Activated CD4-positive, alpha-beta T cell treated with anti-CD3 and anti-CD28 coated beads for 36 hours (primary cell): ENCODE results near the gene TCF21. TPM values are rescaled to one million over a fixed set of nuclear protein-coding genes. Genes with fewer than 3 reads are reported as not detected.

ENCODE experiments used
- ATAC-seq: fragments of 200-7000 bp; cut with Tn5 transposase; one replicate; pipeline ENCODE4 v1.10.0; 2021; ENCODE audit warnings: mild to moderate bottlenecking, moderate library complexity
- CTCF ChIA-PET: fragments of 350-600 bp; sonication (Branson Sonifier 250); formaldehyde crosslinking; loops from one replicate; lab custom pipeline; 2021; ENCODE audit warnings: antibody characterized with exemption; lab: Charles Lee
- POLR2A ChIA-PET: fragments of 350-600 bp; sonication (Branson Sonifier 250); formaldehyde crosslinking; loops from one replicate; lab custom pipeline; 2021; ENCODE audit warnings: antibody characterized with exemption, inconsistent platforms; lab: Charles Lee
- DNase-seq: peaks from one replicate; pipeline ENCODE4 v3.0.0-alpha.2; 2020
- H3K27ac Mint-ChIP-seq: one replicate; pipeline ENCODE4 v1.8.0; 2021; ENCODE audit warnings: mixed read lengths
- H3K27me3 Mint-ChIP-seq: one replicate; pipeline ENCODE4 v1.8.0; 2021; ENCODE audit warnings: mixed read lengths
- H3K36me3 Mint-ChIP-seq: one replicate; pipeline ENCODE4 v1.8.0; 2021; ENCODE audit warnings: low read depth, mixed read lengths
- H3K4me1 Mint-ChIP-seq: one replicate; pipeline ENCODE4 v1.8.0; 2021; ENCODE audit warnings: mixed read lengths
- H3K4me3 Mint-ChIP-seq: one replicate; pipeline ENCODE4 v1.8.0; 2021; ENCODE audit warnings: mild to moderate bottlenecking, moderate library complexity, mixed read lengths
- H3K9me3 Mint-ChIP-seq: one replicate; pipeline ENCODE4 v1.8.0; 2021; ENCODE audit warnings: low read depth, mixed read lengths
- intact Hi-C, 2 experiments: fragments of 100-400 bp; cut with DNase I in 1 of 2; cut with micrococcal nuclease in 1 of 2; formaldehyde crosslinking; loops; one replicate each; pipeline versions ENCODE4 v1.14.2 to v1.15.1; 2022 to 2024; cut with DNase I, micrococcal nuclease
- total RNA-seq, 2 experiments: library from RNA; stranded (reverse); gene quantifications; one replicate each; pipeline ENCODE4 v1.2.3, GENCODE V29; 2021

Gene TCF21
- total RNA-seq, 2 experiments from 2014 or later = not detected

DNA sequence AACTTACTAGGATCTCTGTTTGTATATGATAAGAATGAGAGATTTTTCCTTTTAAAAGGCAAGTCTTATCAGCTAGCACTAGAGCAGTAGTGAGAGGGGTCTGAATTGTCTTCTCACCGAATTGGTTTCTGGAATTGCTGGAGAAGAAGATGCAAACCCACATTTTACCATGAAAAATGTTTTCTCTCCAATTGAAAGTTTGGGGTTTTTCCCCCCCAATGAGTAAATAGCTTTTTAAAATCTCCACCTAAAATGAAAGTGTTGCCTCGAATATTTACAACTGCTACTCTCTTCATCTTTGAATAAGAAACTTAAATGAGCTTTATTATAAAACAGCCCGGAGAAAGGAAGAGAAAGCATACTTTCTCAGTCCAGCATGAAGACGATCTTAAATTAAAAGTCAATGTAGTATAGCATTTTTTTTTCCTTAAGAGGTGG lies 1.8 kb downstream of the TCF21 start:
- no peak overlapping the region for H3K27ac Mint-ChIP-seq
- H3K4me1 Mint-ChIP-seq = peaks cover 41% of the 10 kb centered on the region
- no peak for ATAC-seq
- CTCF ChIA-PET = interaction anchor here (0.6 to 2.9 kb wide), 7 partner anchors 9 to 53 kb away, joined by 3 to 13 read pairs (median 4); no protein-coding TSS in a partner anchor
- DNase-seq = no peak
- no peaks in the 10 kb centered on the region for H3K9me3 Mint-ChIP-seq
- POLR2A ChIA-PET = no interaction called here
- intact Hi-C loops = loop anchor here (2.0 to 5.0 kb wide), 3 partner anchors 36 to 648 kb away; partner anchors contain the start of gene EYA4 (in 2 of the 2)
- peaks cover 75% of the 10 kb centered on the region for H3K27me3 Mint-ChIP-seq
- H3K36me3 Mint-ChIP-seq = no peaks in the 10 kb centered on the region
- peak overlapping the region; percentile 63 for H3K4me3 Mint-ChIP-seq

DNA sequence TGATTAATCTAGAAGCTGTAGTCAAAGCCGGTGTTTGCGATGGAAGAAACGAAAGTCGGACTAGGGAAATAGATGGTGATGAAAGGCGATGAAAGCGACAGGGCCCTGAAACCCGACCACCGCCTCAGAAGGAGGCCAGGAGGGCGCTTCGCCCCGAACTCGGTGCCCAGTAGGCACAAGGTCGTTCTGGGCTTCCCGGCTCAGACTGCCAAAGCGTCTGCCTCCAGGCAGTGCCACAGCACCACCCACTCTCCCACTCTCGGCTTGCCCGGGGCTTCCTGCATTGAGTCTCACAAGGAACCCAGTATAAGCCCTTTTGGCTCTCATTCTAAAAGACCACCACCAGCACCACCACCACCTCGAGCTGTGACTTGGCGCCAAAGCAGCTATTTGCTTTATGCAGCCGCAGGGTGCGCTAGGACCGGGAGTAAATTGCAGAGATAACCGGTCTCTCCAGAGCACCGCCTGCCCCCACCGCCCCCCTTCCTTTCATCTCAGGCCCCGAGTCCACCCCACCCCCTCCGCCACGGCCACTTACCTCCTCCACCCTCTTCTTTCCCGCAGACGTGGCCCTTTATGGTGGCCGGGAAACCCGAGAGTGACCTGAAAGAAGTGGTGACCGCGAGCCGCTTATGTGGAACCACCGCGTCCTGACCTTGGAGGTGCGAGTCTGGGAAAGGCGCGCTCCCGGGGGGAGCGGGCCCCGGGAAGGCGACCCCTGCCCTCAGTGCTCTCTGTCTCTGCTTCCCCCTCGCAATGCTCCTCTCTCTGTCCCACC lies 2.4 kb downstream of the TCF21 start:
- H3K27me3 Mint-ChIP-seq = peaks cover 76% of the 10 kb centered on the region
- DNase-seq (peak; percentile 43), ATAC-seq (peak; percentile 42)
- H3K27ac Mint-ChIP-seq = no peak overlapping the region
- H3K9me3 Mint-ChIP-seq = no peaks in the 10 kb centered on the region
- POLR2A ChIA-PET = no interaction called here
- peaks cover 41% of the 10 kb centered on the region for H3K4me1 Mint-ChIP-seq
- peak overlapping the region; percentile 63 for H3K4me3 Mint-ChIP-seq
- CTCF ChIA-PET = interaction anchor here (0.9 to 2.9 kb wide), 5 partner anchors 23 to 54 kb away, joined by 3 to 13 read pairs (median 7); no protein-coding TSS in a partner anchor
- H3K36me3 Mint-ChIP-seq = no peaks in the 10 kb centered on the region
- intact Hi-C loops = loop anchor here (2.0 to 5.0 kb wide), 3 partner anchors 37 to 649 kb away; partner anchors contain the start of gene EYA4 (in 2 of the 2)

DNA sequence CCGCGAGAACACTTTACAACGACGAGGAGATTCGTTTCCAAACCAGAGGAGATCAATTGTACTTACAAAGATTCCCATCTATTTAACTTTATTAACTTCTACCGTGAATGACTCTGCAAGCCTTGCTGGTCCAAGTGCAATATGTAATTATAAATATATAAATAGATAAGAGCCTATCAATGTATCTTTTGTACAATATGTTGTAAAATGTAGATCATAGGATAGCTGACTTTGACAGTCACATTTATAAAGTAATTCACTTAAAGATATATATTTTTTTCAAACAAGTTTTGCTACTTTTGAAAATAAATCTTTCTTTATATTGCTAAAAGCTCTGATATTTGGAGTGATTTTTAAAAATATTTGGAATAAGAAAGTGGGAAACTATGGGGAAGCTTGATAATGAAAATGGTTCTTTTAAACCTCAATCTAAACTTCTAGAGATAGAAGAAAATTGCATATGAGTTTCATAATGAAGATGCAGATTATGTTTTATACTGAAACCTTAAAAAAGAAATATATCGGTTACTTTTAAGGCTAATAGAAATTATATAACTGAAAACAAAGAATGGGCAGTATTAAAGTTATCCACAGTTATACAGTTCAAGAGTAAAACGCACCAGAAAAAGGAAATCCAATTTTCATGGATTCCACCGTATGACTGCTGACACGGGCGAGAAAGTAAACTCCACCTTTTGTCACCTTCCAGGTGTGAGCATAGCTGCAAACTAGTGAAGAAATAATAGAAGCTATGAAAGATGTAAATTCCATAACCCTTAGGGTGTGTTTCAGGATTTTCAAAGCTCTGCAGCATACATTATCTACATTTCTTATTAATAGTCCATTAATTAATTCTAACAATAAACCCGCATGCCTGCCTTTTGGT lies 3.3 kb downstream of the TCF21 start:
- peaks cover 41% of the 10 kb centered on the region for H3K4me1 Mint-ChIP-seq
- no peak for ATAC-seq
- ChIA-PET POLR2A (no interaction called here), CTCF (interaction anchor here (0.6 to 2.9 kb wide), 6 partner anchors 18 to 899 kb away, joined by 3 to 13 read pairs (median 3); no protein-coding TSS in a partner anchor)
- H3K9me3 Mint-ChIP-seq = no peaks in the 10 kb centered on the region
- H3K27me3 Mint-ChIP-seq = peaks cover 78% of the 10 kb centered on the region
- intact Hi-C loops = loop anchor here (2.0 to 5.0 kb wide), 3 partner anchors 37 to 650 kb away; partner anchors contain the start of gene EYA4 (in 2 of the 2)
- H3K36me3 Mint-ChIP-seq = no peaks in the 10 kb centered on the region
- H3K27ac Mint-ChIP-seq = no peak overlapping the region
- peak overlapping the region; percentile 24 for H3K4me3 Mint-ChIP-seq
- DNase-seq = no peak

GRCh38 chr6:133892813-133893691 lies 4.1 kb downstream of the TCF21 start:
- H3K4me1 Mint-ChIP-seq = peaks cover 41% of the 10 kb centered on the region
- ATAC-seq (no peak), DNase-seq (no peak)
- H3K27ac Mint-ChIP-seq = no peak overlapping the region
- intact Hi-C loops = loop anchor here (5.0 kb wide), 2 partner anchors 41 to 651 kb away; partner anchors contain the start of gene EYA4 (in 2 of the 2)
- H3K36me3 Mint-ChIP-seq = no peaks in the 10 kb centered on the region
- no peak overlapping the region for H3K4me3 Mint-ChIP-seq
- ChIA-PET CTCF (interaction anchor here (0.6 to 2.9 kb wide), 6 partner anchors 17 to 900 kb away, joined by 3 to 13 read pairs (median 3); no protein-coding TSS in a partner anchor), POLR2A (no interaction called here)
- peaks cover 76% of the 10 kb centered on the region for H3K27me3 Mint-ChIP-seq
- H3K9me3 Mint-ChIP-seq = no peaks in the 10 kb centered on the region

DNA sequence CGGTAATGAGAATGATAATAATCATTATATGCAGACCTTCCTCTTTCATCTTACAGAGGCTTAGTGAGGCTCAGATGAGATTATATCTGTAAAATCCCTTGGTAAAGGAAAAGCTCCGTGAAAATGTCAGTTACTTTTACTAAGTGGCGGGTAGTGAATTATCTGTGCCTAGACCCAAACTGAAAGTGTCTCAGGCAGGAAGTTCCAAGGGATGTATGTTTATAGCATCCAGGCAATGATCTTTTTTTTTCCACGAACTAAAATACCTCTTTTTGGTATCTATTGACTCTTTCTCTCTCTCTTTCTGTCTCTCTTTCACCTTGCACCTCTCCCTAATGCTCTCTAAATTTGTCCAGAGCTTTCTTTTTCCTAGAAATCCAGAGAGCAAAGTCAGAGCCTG lies 5.0 kb downstream of the TCF21 start:
- Mint-ChIP-seq H3K27me3 (peaks cover 71% of the 10 kb centered on the region), H3K4me1 (peaks cover 38% of the 10 kb centered on the region), H3K27ac (no peak overlapping the region), H3K36me3 (no peaks in the 10 kb centered on the region), H3K4me3 (no peak overlapping the region), H3K9me3 (no peaks in the 10 kb centered on the region)
- ChIA-PET CTCF (interaction anchor here (0.6 to 1.0 kb wide), 3 partner anchors 10 to 29 kb away, joined by 3 read pairs; no protein-coding TSS in a partner anchor), POLR2A (no interaction called here)
- intact Hi-C loops = loop anchor here (5.0 kb wide), 2 partner anchors 42 to 652 kb away; partner anchors contain the start of gene EYA4 (in 2 of the 2)
- DNase-seq (no peak), ATAC-seq (no peak)

DNA sequence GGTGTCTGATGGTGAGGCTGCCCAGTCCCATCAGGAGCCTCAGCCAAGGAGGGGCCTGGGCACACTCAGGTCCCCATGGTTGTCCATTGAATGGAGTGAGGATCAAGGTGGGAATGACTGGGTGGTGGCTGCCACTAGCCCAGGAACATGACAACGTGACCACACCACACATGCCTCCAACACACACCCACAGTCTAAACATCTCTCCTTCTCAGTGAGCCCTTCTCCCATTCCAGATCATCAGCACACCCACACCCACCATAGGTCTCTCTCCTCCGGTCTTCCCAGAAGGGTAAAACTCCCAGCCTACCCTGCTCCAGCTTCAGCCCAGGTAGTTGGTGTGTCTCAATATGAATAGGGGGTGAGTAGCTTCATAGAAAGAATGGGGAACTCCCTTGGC lies 5.5 kb downstream of the TCF21 start:
- no peak overlapping the region for H3K27ac Mint-ChIP-seq
- ChIA-PET CTCF (interaction anchor here (0.6 to 1.0 kb wide), 3 partner anchors 10 to 95 kb away, joined by 3 read pairs; no protein-coding TSS in a partner anchor), POLR2A (no interaction called here)
- H3K4me1 Mint-ChIP-seq = peaks cover 35% of the 10 kb centered on the region
- H3K27me3 Mint-ChIP-seq = peaks cover 68% of the 10 kb centered on the region
- DNase-seq = no peak
- no peak overlapping the region for H3K4me3 Mint-ChIP-seq
- no peaks in the 10 kb centered on the region for H3K36me3 Mint-ChIP-seq
- no peak for ATAC-seq
- H3K9me3 Mint-ChIP-seq = no peaks in the 10 kb centered on the region
- intact Hi-C loops = loop anchor here (5.0 kb wide), 2 partner anchors 42 to 652 kb away; partner anchors contain the start of gene EYA4 (in 2 of the 2)

DNA sequence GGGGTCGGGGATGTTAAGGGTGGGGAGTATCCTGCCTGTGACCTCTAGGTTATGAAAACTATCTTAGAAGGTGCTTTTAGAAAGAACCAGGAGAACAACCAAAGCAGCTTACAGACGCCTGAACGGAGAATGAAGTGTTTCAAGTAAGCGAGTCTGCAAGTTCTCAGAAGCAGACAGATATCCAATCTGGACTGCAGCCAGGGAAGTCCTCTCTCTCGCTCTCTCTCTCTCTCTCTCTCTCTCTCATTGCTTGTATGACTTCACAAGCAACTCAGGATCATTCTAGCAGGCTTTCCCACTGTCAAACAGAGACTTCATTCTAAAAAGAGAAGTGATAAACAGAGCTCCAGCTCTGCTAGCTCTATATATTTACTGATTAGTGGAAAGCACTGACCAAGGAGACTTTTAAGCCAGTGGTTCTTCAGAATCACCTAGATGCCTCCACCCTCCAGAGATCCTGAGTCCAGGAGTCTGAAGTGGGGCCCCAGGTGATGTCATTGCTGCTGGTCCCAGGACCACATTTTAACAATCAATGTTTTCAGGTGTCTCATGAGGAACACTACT lies 6.0 kb downstream of the TCF21 start:
- no peaks in the 10 kb centered on the region for H3K36me3 Mint-ChIP-seq
- ATAC-seq (no peak), DNase-seq (no peak)
- ChIA-PET CTCF (interaction anchor here (0.6 to 1.0 kb wide), 4 partner anchors 11 to 202 kb away, joined by 3 read pairs; no protein-coding TSS in a partner anchor), POLR2A (no interaction called here)
- intact Hi-C loops = loop anchor here (5.0 kb wide), 2 partner anchors 43 to 653 kb away; partner anchors contain the start of gene EYA4 (in 2 of the 2)
- peaks cover 32% of the 10 kb centered on the region for H3K4me1 Mint-ChIP-seq
- H3K4me3 Mint-ChIP-seq = no peak overlapping the region
- H3K27me3 Mint-ChIP-seq = peaks cover 65% of the 10 kb centered on the region
- no peak overlapping the region for H3K27ac Mint-ChIP-seq
- H3K9me3 Mint-ChIP-seq = no peaks in the 10 kb centered on the region

DNA sequence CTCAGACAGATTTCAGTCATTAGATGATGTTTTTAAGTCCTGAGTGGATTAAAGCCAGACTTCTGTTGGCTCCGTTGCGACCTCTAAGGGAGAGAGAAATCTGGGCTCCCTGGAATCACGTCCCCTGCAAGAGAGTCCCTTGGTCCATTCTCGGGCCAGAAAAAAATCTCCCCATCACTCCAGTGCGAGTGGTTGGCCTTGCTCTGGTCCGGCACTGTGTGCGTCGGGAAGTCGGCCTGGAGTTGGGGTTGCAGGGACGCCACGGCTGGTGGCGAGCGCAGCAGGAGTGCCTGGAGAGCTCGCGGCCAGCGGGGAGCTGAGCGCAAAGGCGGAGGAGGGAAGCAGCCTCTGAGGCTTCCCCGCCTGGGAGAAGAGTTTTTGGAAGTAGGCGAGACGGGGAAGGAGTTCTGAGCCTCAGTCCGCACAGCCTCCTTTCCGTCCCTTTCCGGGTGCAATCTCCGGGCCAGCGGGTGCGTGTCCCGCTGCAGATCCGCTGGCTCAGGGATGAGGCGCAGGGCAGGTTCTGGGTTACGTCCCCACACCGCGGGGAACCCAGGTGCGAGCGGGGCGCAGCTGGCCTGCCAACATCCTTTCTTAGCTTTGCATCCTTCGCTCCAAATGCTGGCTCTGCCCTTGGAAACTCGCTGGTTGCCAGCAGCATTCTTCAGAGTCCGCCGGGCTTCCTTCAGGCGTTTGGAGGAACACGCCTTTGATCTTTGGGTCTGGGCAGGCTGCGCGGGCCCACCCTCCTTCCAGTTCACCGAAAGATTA lies 6.8 kb downstream of the TCF21 start:
- no peak for ATAC-seq
- Mint-ChIP-seq H3K27me3 (peaks cover 61% of the 10 kb centered on the region), H3K27ac (no peak overlapping the region), H3K36me3 (no peaks in the 10 kb centered on the region), H3K4me3 (no peak overlapping the region), H3K9me3 (no peaks in the 10 kb centered on the region), H3K4me1 (peaks cover 26% of the 10 kb centered on the region)
- CTCF ChIA-PET = interaction anchor here (0.6 to 1.0 kb wide), 3 partner anchors 20 to 201 kb away, joined by 3 read pairs; no protein-coding TSS in a partner anchor
- DNase-seq = no peak
- intact Hi-C loops = no loop called here
- POLR2A ChIA-PET = no interaction called here

DNA sequence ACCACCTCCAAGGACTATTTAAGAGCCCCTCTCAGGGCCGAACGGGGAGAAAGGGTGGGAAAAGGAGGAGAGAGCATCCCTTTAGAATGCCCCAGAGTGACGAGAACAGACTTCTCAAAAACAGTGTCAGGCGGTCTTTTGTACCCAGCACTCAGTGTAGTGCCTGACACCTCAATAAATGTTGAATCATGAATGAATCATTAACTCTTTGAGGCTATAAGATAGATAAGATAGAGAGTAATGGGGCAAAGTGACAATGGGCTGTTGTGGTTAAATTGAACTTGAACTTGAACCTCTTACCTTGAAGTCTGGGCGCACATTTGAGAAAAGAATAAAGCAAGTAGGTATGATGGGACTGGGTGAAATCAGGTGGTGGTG lies 7.4 kb downstream of the TCF21 start:
- no peaks in the 10 kb centered on the region for H3K9me3 Mint-ChIP-seq
- CTCF ChIA-PET = interaction anchor here (1.0 kb wide), 1 partner anchor 20 kb away, joined by 3 read pairs; no protein-coding TSS in a partner anchor
- DNase-seq = no peak
- intact Hi-C loops = no loop called here
- H3K27ac Mint-ChIP-seq = no peak overlapping the region
- peaks cover 21% of the 10 kb centered on the region for H3K4me1 Mint-ChIP-seq
- no peak for ATAC-seq
- POLR2A ChIA-PET = no interaction called here
- H3K4me3 Mint-ChIP-seq = no peak overlapping the region
- H3K27me3 Mint-ChIP-seq = peaks cover 57% of the 10 kb centered on the region
- no peaks in the 10 kb centered on the region for H3K36me3 Mint-ChIP-seq
